GM19099 (cell line): ENCODE results near the gene PTK7.

Source experiments
- POLR2A ChIP-seq: IDR thresholded peaks from 3 replicates; pipeline ENCODE4 v1.6.1; 2011; ENCODE audit warnings: low read depth; ENCODE audit not compliant: insufficient read length; ENCODE audit errors: extremely low read depth

PTK7 gene

GRCh38 chr6:43070028-43070632, 6.0 kb upstream of the PTK7 start:
- no peak for TF ChIP-seq POLR2A

DNA sequence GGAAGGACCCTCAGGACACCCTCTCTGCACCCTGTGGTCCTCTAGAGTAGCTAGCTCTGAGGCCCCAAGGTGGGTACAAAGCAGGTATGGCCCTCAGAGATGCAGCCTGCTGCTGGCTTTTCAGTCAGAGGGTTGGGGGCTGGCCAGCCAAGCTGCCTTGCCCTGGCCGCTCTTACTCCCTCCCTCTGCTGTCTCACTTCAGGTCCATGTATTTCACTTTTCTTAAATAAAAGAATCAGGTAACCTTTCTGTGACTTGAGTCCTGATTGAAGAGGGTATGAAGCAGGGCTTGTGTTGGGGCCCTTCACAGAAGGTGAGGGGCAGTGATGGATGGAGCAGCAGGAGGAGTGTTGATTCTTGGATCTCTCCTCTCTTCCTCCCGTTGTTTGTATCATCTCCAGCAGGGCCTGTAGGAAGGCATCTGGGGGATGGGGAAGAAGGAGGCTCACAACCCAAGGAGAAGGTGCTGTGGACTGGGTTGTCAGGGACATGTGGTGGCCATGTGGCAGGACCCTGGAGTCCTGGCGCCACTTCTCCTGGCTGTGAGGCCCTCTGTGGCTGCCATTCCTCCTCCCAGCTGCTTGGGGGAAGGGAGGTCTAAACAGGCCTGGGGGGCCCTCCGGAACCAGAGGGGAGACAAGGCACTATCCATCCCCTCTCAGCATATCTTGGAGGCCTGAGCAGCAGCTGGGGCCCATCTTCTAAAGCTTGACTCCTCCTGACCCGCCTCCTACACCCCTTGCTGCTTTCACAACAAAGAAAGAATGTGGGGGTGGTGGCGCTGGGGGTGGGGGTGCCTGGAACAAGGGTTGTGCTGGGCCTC, 1.1 kb upstream of the PTK7 start:
- TF ChIP-seq POLR2A = no peak

- TF ChIP-seq POLR2A = no peak
These were observed 584 bp downstream of the PTK7 start for GRCh38 chr6:43076464-43077332.

GRCh38 chr6:43077333-43077809, 1.3 kb downstream of the PTK7 start:
- no peak for TF ChIP-seq POLR2A

GRCh38 chr6:43077981-43078511, 1.9 kb downstream of the PTK7 start:
- no peak for TF ChIP-seq POLR2A

DNA sequence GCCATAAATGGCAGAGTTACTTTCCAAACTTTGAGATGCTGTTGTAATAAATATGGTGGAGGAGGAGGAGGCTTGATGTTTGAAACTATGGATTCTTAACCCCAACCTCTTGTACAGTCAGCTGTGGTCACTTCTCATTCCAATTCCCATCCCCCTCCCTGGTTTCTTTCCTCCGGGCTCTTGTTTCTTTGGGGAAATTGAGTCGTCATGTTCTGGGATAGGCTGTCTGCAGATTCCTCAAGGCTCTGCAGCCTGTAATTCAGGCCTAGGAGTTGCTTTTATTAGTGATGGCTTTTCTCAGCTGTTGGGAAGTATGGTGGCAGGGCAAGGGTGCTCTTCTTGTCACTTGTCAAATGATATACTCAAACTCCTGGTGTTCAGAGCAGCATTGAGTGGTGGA, 2.6 kb downstream of the PTK7 start:
- TF ChIP-seq POLR2A = no peak

DNA sequence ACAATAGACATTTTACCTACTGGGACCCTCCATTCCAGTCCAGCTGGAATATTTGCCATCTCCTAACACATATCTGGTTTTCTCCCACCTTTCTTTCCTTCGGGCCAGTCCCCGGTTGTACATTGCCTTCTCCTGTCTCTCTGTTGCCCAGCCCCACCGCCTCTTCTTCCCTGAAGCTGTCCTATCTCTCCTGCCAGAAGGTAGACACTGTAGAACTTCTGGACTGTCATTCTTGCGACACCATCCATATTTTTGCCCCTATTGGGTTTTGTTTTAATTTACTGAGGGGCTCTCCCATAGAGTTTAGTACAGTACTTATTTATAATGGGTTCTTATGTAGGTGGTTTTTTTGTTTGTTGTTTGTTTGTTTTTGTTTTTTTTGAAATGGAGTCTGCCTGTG, 4.9 kb downstream of the PTK7 start:
- no peak for TF ChIP-seq POLR2A

DNA sequence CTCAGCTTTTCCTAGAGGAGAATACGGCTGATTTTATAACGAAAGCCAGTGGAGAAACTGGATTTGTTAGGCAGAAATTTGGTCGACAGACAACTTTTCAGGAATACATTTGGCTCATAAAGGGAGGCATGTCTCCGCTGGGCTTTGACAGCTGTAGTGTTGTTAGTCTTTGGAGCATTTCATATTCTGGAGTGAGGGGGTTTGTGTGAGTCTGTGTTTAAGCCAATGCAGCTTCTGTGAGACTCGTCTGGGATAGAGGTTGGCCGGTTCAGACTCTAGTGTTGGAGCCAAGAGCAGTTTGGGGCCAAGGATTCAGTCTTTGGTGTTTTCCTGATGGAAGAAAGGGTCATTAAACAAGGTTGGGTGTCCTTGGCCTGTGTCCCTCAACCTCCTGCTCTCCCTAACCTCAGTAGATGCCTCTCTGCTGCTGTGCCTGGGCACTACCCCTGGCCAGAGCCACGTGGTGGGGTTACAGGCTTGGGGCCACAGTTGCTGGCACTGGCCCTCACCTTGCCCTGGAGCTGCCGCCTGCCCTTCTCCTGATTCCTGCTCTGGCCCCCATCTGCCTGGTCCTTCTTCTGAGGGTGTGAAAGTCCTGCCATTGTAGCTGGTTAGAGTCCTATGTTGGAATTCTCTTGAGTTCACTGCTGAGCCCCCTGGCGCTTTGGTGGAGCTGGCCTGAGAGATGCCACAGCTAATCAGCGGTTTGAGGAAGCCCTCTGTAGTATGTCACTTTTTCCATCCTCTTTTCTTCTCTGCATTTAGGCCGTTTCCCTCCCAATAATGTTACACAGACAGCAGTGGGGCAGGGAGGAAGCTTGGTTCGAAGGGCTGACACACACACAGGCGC, 6.9 kb downstream of the PTK7 start:
- no peak for TF ChIP-seq POLR2A

DNA sequence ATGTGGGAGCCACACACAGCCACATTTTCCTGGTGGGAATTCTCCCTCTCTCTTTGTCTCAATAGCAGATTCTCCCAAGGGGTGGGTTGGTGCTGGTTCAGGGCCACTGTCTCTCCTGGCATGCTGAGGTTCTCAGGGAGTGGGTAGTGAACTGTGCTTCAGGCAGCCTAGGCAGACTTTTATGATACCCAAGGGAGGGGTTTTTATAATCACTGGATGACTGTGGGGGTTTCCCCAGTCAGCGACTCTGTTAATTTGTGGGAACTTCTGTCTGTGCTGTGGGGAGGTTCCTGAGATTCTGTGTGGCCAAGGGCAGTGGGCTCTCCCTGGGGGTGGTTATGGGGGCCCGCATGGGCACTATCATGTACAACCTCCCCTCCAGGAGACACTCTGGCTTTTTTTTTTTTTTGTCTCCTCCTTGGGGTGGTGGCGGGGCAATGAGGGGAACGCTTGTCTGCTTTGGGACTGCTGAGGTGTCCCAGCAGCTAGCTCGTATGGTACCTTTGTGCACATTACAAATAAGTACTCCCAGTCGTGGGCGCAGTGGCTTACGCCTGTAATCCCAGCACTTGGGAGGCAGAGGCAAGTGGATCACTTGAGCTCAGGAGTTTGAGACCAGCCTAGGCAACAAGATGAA, 10.0 kb downstream of the PTK7 start:
- no peak for TF ChIP-seq POLR2A

DNA sequence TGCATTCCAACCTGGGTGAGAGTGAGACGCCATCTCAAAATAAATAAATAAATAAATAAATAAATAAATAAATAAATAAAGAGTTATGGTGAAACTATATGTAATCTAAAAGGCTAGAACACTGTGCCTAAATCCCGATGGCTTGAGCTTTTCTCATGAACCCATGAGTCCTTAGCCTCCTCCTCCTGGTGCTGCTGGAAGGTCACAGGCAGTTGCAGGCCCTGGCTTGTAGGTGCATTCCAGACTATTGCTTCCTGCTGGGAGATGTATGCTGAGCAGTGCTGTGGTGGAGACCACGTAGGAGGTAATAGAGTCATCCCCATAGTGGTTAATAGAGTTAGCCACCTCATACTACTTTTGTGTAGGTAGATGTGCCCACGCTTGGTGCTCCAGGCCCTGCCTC, 12.5 kb downstream of the PTK7 start:
- TF ChIP-seq POLR2A = no peak

GRCh38 chr6:43089467-43089866, 13.4 kb downstream of the PTK7 start:
- no peak for TF ChIP-seq POLR2A

GRCh38 chr6:43089874-43090558, 13.9 kb downstream of the PTK7 start:
- no peak for TF ChIP-seq POLR2A

DNA sequence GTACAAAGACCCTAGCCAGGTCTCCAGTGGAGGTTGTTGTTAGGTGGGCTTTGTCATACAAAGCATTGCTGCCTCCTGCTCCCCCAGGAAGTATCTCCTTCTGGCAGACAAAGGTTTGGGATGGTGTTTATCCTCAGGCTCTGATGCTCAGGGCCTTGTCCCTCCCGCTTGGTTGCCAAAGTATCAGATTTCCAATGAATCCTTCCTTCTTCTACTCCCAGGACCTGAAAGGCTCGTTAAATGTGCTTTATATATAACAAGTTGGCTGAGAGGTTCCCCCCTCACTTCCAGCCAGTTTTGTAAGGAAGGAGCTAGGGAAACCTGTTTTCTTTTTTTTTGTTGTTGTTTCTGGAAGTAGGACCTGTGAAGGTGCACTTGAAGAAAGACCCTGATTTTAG, 14.4 kb downstream of the PTK7 start:
- no peak for TF ChIP-seq POLR2A
